ENCODE data around the gene PPM1A.

Gene PPM1A

GRCh38 chr14:60329274-60329673 lies 80.3 kb downstream of the PPM1A start:
- no peaks in the 10 kb centered on the region for H3K36me3 ChIP-seq (ENCODE audit: control insufficient read depth in 2 of 2, insufficient read depth in 1 of 2, low read length in 2 of 2)
- TF ChIP-seq ZBTB10 (tag by site-specific recombination; IDR thresholded peaks at IDR 0.05) (no peak), HIC1 (tag by site-specific recombination; IDR thresholded peaks at IDR 0.05) (no peak), ZNF521 (tag by site-specific recombination; IDR thresholded peaks at IDR 0.05) (no peak), IKZF3 (tag by site-specific recombination; IDR thresholded peaks at IDR 0.05) (no peak), ZSCAN5A (tag by site-specific recombination; IDR thresholded peaks at IDR 0.05) (no peak), ZNF837 (tag by site-specific recombination; IDR thresholded peaks at IDR 0.05) (no peak), KLF10 (tag by site-specific recombination; IDR thresholded peaks at IDR 0.05) (no peak), ZNF530 (tag by site-specific recombination; IDR thresholded peaks at IDR 0.05; ENCODE audit: low read depth) (no peak), RBAK (tag by site-specific recombination; IDR thresholded peaks at IDR 0.05) (no peak), ZNF16 (tag by site-specific recombination; IDR thresholded peaks at IDR 0.05; ENCODE audit: low read depth) (no peak), SP2 (tag by site-specific recombination; IDR thresholded peaks at IDR 0.05) (no peak), ZNF639 (tag by site-specific recombination; IDR thresholded peaks at IDR 0.05) (no peak), ZEB2 (tag by site-specific recombination; IDR thresholded peaks at IDR 0.05) (no peak), ZNF501 (tag by site-specific recombination; IDR thresholded peaks at IDR 0.05) (no peak), GLI2 (tag by site-specific recombination; IDR thresholded peaks at IDR 0.05; ENCODE audit: borderline replicate concordance, low read depth) (no peak)
- no peak overlapping the region for H3K4me3 ChIP-seq (ENCODE audit: low read depth, low read length)
- H3K9me3 ChIP-seq (ENCODE audit: control insufficient read depth, insufficient read depth, low read depth, low read length), result no peaks in the 10 kb centered on the region
- no peaks in the 10 kb centered on the region for H3K4me1 ChIP-seq (ENCODE audit: control insufficient read depth, insufficient read depth, low read length)
- H3K27ac ChIP-seq (ENCODE audit: extremely low read depth, low read depth, low read length), result no peak overlapping the region
- ChIA-PET CTCF (interaction anchor here (0.8 to 1.8 kb wide), 4 partner anchors 63 to 924 kb away, joined by 3 to 6 read pairs (median 3); no protein-coding TSS in a partner anchor), POLR2A (no interaction called here)

- Histone ChIP-seq H3K4me3 (ENCODE audit: low read depth, low read length) (peak overlapping the region; percentile 13), H3K36me3 (ENCODE audit: control insufficient read depth in 2 of 2, insufficient read depth in 1 of 2, low read length in 2 of 2) (no peaks in the 10 kb centered on the region), H3K9me3 (ENCODE audit: control insufficient read depth, insufficient read depth, low read depth, low read length) (no peaks in the 10 kb centered on the region), H3K4me1 (ENCODE audit: control insufficient read depth, insufficient read depth, low read length) (no peaks in the 10 kb centered on the region), H3K27ac (ENCODE audit: extremely low read depth, low read depth, low read length) (no peak overlapping the region; the same call in 1 of the 2 replicates)
- ChIA-PET CTCF (interaction anchor here (0.6 to 2.7 kb wide), 21 partner anchors 10 to 810 kb away, joined by 3 to 25 read pairs (median 4); no protein-coding TSS in a partner anchor), POLR2A (no interaction called here)
- TF ChIP-seq PRDM10 (tag by site-specific recombination; IDR thresholded peaks at IDR 0.05) (peak; percentile 46; the same call in 1 of the 2 replicates), ZNF266 (tag by site-specific recombination; IDR thresholded peaks at IDR 0.05; ENCODE audit: low read depth) (peak; percentile 44; the same call in 1 of the 2 replicates), ZNF174 (tag by site-specific recombination; IDR thresholded peaks at IDR 0.05) (no peak), ZNF654 (tag by site-specific recombination; IDR thresholded peaks at IDR 0.05; ENCODE audit: low read depth) (peak; percentile 34), ZNF596 (tag by site-specific recombination; IDR thresholded peaks at IDR 0.05) (peak; percentile 28; the same call in 1 of the 2 replicates)
Observed at GRCh38 chr14:60331201-60332045, 82.4 kb downstream of the PPM1A start.

Measured in HEK293 (cell line).